ENCODE data around the gene HEXD. TPM values are rescaled to one million over a fixed set of nuclear protein-coding genes. Genes with fewer than 3 reads are reported as not detected.
A peak's percentile ranks its signal among the peaks of the same experiment; 100 is the strongest.
"Not testable (repeated sequence)": the region's sequence is repeated elsewhere in the genome, so short reads cannot be mapped to it uniquely, and the experiment has no call there.

HEXD gene
- total and polyA plus RNA-seq, 12 donors = 8.9 to 292 (median 43.8) TPM

DNA sequence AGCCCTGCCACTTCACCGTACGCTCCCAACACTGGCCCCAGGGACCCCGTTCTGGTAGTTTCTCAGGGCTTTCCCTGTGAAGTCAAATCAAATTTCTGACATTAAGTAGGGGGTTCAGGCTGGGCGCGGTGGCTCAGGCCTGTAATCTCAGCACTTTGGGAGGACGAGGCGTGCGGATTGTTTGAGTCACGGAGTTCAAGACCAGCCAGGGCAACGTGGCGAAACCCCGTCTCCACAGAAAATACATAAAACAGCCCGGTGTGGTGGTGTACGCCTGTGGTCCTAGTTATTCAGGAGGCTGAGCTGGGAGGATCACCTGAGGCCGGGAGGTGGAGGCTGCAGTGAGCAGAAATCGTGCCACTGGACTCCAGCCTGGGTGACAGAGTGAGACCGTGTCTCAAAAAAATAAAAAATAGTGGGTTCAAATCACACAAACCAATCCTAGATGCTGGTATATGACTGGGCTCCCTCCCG is 31.8 kb downstream of the HEXD start:
- DNase-seq = no peak
- intact Hi-C loops (cut with DNase I) = no loop called here
- Histone ChIP-seq H3K4me3 (peak overlapping the region; percentile 62 to 83 (median 69)), H3K36me3 (replicated peaks in 1 of 2) (no peaks in the 10 kb centered on the region), H3K4me1 (replicated peaks in 1 of 2) (peaks cover 7 to 25% of the 10 kb centered on the region in 2 donors), H3K27ac (peak overlapping the region; percentile 69 to 90 (median 83)), H3K27me3 (no peaks in the 10 kb centered on the region), H3K9me3 (replicated peaks in 1 of 3) (no peaks in the 10 kb centered on the region)
- TF ChIP-seq, protein P1, sequence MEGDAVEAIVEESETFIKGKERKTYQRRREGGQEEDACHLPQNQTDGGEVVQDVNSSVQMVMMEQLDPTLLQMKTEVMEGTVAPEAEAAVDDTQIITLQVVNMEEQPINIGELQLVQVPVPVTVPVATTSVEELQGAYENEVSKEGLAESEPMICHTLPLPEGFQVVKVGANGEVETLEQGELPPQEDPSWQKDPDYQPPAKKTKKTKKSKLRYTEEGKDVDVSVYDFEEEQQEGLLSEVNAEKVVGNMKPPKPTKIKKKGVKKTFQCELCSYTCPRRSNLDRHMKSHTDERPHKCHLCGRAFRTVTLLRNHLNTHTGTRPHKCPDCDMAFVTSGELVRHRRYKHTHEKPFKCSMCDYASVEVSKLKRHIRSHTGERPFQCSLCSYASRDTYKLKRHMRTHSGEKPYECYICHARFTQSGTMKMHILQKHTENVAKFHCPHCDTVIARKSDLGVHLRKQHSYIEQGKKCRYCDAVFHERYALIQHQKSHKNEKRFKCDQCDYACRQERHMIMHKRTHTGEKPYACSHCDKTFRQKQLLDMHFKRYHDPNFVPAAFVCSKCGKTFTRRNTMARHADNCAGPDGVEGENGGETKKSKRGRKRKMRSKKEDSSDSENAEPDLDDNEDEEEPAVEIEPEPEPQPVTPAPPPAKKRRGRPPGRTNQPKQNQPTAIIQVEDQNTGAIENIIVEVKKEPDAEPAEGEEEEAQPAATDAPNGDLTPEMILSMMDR (IDR thresholded peaks at IDR 0.05) = no peak
- no peak for TF ChIP-seq POLR2A (IDR thresholded peaks at IDR 0.05)
- WGBS, 4 donors = 52 to 70% (median 62%) methylated on average over 17 to 18 of the region's 18 CpGs

DNA sequence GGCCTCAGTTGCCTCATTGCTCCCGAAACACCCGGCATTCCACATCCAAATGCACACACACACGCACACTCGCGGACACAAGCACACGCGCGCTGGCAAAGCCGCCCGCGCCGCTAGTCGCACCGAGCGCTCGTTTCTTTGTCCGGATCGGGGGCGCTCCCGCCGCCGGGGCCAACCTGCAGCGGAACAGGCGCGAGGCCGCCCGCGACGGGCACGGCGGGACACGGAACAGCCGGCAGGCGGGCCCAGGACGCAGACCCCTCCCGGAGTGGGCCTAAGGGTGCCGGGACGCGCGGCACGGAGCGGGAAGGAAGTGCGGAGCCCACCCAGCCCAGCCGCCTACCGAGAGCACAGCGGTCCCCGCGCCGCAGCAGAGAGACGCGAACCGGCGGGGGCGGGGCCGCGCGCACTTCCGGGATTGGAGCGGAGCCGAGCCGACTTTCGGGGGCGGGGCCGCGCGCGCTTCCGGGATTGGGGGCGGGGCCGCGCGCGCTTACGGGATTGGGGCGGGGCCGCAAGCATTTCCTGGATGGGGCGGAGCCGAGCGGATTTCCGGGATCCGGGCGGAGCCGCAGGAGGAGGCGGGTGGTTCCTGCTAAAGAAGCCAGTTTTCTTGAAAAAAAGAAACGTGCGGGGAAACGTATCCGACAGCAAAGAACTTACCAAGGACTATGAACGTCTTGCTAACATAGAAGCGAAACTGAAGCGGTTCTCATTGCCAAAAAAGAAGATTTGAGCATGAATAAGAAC is 32.4 kb downstream of the HEXD start, which contains the start of gene CYBC1:
TSS of gene CYBC1 (minus strand) at position 396 of the 750 bp plus-strand sequence. CDS start 1,498 bp downstream, outside the sequence.
- Histone ChIP-seq H3K36me3 (replicated peaks in 1 of 2) (no peaks in the 10 kb centered on the region), H3K4me3 (peak within 1 kb of the TSS; percentile 62 to 83 (median 69)), H3K9me3 (replicated peaks in 1 of 3) (no peaks in the 10 kb centered on the region), H3K27me3 (no peaks in the 10 kb centered on the region), H3K4me1 (replicated peaks in 1 of 2) (peaks cover under 1 to 19% of the 10 kb centered on the region in 2 donors), H3K27ac (peak within 1 kb of the TSS; percentile 69 to 90 (median 83))
- DNase-seq = peak; percentile 92 to 95 (median 94)
- TF ChIP-seq POLR2A (IDR thresholded peaks at IDR 0.05) = peak; percentile 40 to 83
- TF ChIP-seq, protein P1 (IDR thresholded peaks at IDR 0.05) = peak in 2 of 6 experiments; percentile 14 to 32
- 0 to 1% (median 0%) methylated on average over 42 to 91 of the region's 91 CpGs for WGBS, 4 donors
- intact Hi-C loops (cut with DNase I) = no loop called here

DNA sequence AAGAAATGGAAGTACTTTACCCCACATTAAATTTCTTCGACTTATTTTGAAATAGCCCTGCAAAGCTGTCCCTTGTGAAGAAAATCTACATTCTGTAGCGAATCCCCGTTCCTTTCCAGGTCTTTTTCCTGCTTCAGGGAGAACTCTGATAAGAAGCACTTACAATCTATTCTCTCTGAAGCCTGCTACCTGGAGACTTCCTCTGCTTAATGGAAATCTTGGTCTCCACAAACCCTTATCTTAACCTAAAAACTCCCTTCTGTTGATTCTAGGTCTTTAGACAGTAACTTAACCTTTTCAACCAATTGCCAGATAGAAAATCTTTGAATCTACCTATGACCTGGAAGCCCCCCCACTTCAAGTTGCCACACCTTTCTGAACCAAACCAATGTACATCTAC is 34.0 kb downstream of the HEXD start:
- Histone ChIP-seq H3K4me1 (replicated peaks in 1 of 2) (peaks cover 0 to 30% of the 10 kb centered on the region in 2 donors), H3K9me3 (replicated peaks in 1 of 3) (no peaks in the 10 kb centered on the region), H3K36me3 (replicated peaks in 1 of 2) (no peaks in the 10 kb centered on the region), H3K27me3 (no peaks in the 10 kb centered on the region), H3K27ac (no peak overlapping the region), H3K4me3 (no peak overlapping the region)
- no peak for DNase-seq
- intact Hi-C loops (cut with DNase I) = no loop called here
- 87 to 98% (median 94%) methylated on average over 3 of the region's 3 CpGs for WGBS, 4 donors
- TF ChIP-seq POLR2A (IDR thresholded peaks at IDR 0.05) = no peak
- TF ChIP-seq, protein P1 (IDR thresholded peaks at IDR 0.05) = no peak

DNA sequence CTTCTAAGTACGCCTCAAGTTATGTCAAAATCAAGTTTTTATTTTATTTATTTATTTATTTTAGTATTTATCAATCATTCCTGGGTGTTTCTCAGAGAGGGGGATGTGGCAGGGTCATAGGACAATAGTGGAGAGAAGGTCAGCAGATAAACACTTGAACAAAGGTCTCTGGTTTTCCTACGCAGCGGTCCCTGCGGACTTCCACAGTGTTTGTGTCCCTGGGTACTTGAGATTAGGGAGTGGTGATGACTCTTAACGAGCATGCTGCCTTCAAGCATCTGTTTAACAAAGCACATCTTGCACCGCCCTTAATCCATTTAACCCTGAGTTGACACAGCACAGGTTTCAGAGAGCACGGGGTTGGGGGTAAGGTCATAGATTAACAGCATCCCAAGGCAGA is 35.0 kb downstream of the HEXD start:
- peaks cover 5 to 37% of the 10 kb centered on the region in 2 donors for H3K4me1 ChIP-seq (replicated peaks in 1 of 2)
- H3K27ac ChIP-seq; DNase-seq; H3K27me3 ChIP-seq; H3K4me3 ChIP-seq; H3K9me3 ChIP-seq (replicated peaks in 1 of 3); H3K36me3 ChIP-seq (replicated peaks in 1 of 2); intact Hi-C loops (cut with DNase I): not testable (repeated sequence)
- 86 to 97% (median 89%) methylated on average over 7 of the region's 7 CpGs for WGBS, 4 donors

DNA sequence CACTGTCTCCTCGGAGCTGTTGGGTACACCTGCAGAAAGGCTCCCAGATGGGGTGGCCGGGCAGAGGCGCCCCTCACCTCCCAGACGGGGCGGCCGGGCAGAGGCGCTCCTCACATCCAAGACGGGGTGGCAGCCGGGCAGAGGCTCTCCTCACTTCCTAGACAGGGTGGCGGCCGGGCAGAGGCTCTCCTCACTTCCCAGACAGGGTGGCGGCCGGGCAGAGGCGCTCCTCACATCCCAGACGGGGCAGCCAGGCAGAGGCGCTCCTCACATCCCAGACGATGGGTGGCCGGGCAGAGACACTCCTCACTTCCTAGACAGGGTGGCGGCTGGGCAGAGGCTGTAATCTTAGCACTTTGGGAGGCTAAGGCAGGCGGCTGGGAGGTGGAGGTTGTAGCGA is 35.6 kb downstream of the HEXD start:
- H3K27ac ChIP-seq; H3K4me3 ChIP-seq; H3K9me3 ChIP-seq (replicated peaks in 1 of 3); H3K27me3 ChIP-seq; H3K36me3 ChIP-seq (replicated peaks in 1 of 2); DNase-seq; intact Hi-C loops (cut with DNase I): not testable (repeated sequence)
- H3K4me1 ChIP-seq (replicated peaks in 1 of 2) = peaks cover 5 to 37% of the 10 kb centered on the region in 2 donors
- 92 to 99% (median 94%) methylated on average over 10 to 21 of the region's 21 CpGs for WGBS, 4 donors
